H9 (cell line): ENCODE data around the gene DKK3. TPM values are rescaled to one million over a fixed set of nuclear protein-coding genes. Genes with fewer than 3 reads are reported as not detected.

ENCODE experiments used
- DNase-seq: peaks from one replicate; pipeline ENCODE4 v3.0.0-alpha.2; 2017
- H2AFZ ChIP-seq: one replicate; pipeline ENCODE4 v1.6.1; 2013; ENCODE audit warnings: mild to moderate bottlenecking, low read length, control low read depth, moderate library complexity
- H2AK5ac ChIP-seq: 2 replicates; pipeline ENCODE4 v1.6.1; 2013; ENCODE audit warnings: low read length, control low read depth, mixed read lengths; ENCODE audit not compliant: insufficient read length
- H2BK120ac ChIP-seq: one replicate; pipeline ENCODE4 v1.6.1; 2013; ENCODE audit warnings: low read depth, mild to moderate bottlenecking, low read length, control low read depth, inconsistent platforms; ENCODE audit not compliant: poor library complexity, severe bottlenecking
- H2BK12ac ChIP-seq: 2 replicates; pipeline ENCODE4 v1.6.1; 2013; ENCODE audit warnings: low read length, control low read depth, mixed read lengths, low read depth; ENCODE audit not compliant: insufficient read length
- H2BK15ac ChIP-seq: 2 replicates; pipeline ENCODE4 v1.6.1; 2013; ENCODE audit warnings: low read depth, low read length, control low read depth
- H2BK20ac ChIP-seq: one replicate; pipeline ENCODE4 v1.6.1; 2013; ENCODE audit warnings: low read depth, mild to moderate bottlenecking, low read length, control low read depth, inconsistent platforms; ENCODE audit not compliant: poor library complexity, severe bottlenecking
- H2BK5ac ChIP-seq: 2 replicates; pipeline ENCODE4 v1.6.1; 2013; ENCODE audit warnings: low read length, control low read depth, mixed read lengths; ENCODE audit not compliant: insufficient read length
- H3K14ac ChIP-seq: 2 replicates; pipeline ENCODE4 v1.6.1; 2013; ENCODE audit warnings: low read length, control low read depth; ENCODE audit not compliant: insufficient read depth
- H3K18ac ChIP-seq: 2 replicates; pipeline ENCODE4 v1.6.1; 2013; ENCODE audit warnings: low read depth, mild to moderate bottlenecking, mixed read lengths, low read length, control low read depth; ENCODE audit not compliant: insufficient read length
- H3K23ac ChIP-seq: 2 replicates; pipeline ENCODE4 v1.6.1; 2013; ENCODE audit warnings: low read length, control low read depth, mixed read lengths, low read depth; ENCODE audit not compliant: insufficient read length
- H3K23me2 ChIP-seq: 2 replicates; pipeline ENCODE4 v1.6.1; 2013; ENCODE audit warnings: low read depth, mild to moderate bottlenecking, mixed read lengths, low read length, control low read depth; ENCODE audit not compliant: insufficient read length, poor library complexity, severe bottlenecking
- H3K27ac ChIP-seq: 2 replicates; pipeline ENCODE4 v1.5.1; 2013; ENCODE audit warnings: low read length, control low read depth, mixed read lengths, low read depth; ENCODE audit not compliant: insufficient read length
- H3K27me3 ChIP-seq: 2 replicates; pipeline ENCODE4 v1.6.1; 2013; ENCODE audit warnings: low read length, control low read depth, inconsistent platforms; ENCODE audit not compliant: insufficient read depth
- H3K4ac ChIP-seq: 2 replicates; pipeline ENCODE4 v1.6.1; 2013; ENCODE audit warnings: low read depth, mild to moderate bottlenecking, control low read depth, inconsistent platforms, low read length, moderate library complexity
- H3K4me1 ChIP-seq: 2 replicates; pipeline ENCODE4 v1.6.1; 2013; ENCODE audit warnings: low read length, control low read depth, inconsistent platforms; ENCODE audit not compliant: insufficient read depth
- H3K4me2 ChIP-seq: 2 replicates; pipeline ENCODE4 v1.6.1; 2013; ENCODE audit warnings: low read length, control low read depth, mixed read lengths; ENCODE audit not compliant: insufficient read length, insufficient read depth
- H3K56ac ChIP-seq: 2 replicates; pipeline ENCODE4 v1.6.1; 2013; ENCODE audit warnings: low read depth, mild to moderate bottlenecking, mixed read lengths, low read length, control low read depth; ENCODE audit not compliant: insufficient read length
- H3K79me1 ChIP-seq: 2 replicates; pipeline ENCODE4 v1.6.1; 2013; ENCODE audit warnings: low read depth, mild to moderate bottlenecking, moderate library complexity, low read length, control low read depth, inconsistent platforms; ENCODE audit not compliant: insufficient read depth, poor library complexity, severe bottlenecking
- H3K79me2 ChIP-seq: 2 replicates; pipeline ENCODE4 v1.6.1; 2013; ENCODE audit warnings: low read length, control low read depth, inconsistent platforms; ENCODE audit not compliant: insufficient read depth
- H3K9ac ChIP-seq: 2 replicates; pipeline ENCODE4 v1.6.1; 2013; ENCODE audit warnings: low read length, control low read depth, mixed read lengths; ENCODE audit not compliant: insufficient read length; ENCODE audit errors: extremely low read depth
- H3K9me3 ChIP-seq: one replicate; pipeline ENCODE4 v1.6.1; 2013; ENCODE audit warnings: low read depth, low read length, inconsistent platforms; ENCODE audit not compliant: control insufficient read depth
- H3T11ph ChIP-seq: one replicate; pipeline ENCODE4 v1.6.1; 2013; ENCODE audit warnings: mild to moderate bottlenecking, low read length, control low read depth, inconsistent platforms
- H4K20me1 ChIP-seq: one replicate; pipeline ENCODE4 v1.6.1; 2013; ENCODE audit not compliant: control insufficient read depth, insufficient read length, insufficient read depth
- H4K5ac ChIP-seq: 2 replicates; pipeline ENCODE4 v1.6.1; 2013; ENCODE audit warnings: low read depth, mild to moderate bottlenecking, mixed read lengths, low read length, control low read depth; ENCODE audit not compliant: insufficient read length
- H4K8ac ChIP-seq: replicated peaks from 2 replicates; pipeline ENCODE4 v1.6.1; 2013; ENCODE audit warnings: low read length, control low read depth, mixed read lengths, low read depth; ENCODE audit not compliant: insufficient read length
- H4K91ac ChIP-seq: 2 replicates; pipeline ENCODE4 v1.6.1; 2013; ENCODE audit warnings: low read depth, mild to moderate bottlenecking, moderate library complexity, mixed read lengths, low read length, control low read depth; ENCODE audit not compliant: insufficient read length
- H3K27ac Mint-ChIP-seq, 3 experiments: 2 replicates in 2 of 3; 3 replicates in 1 of 3; pipeline ENCODE4 v1.8.0; 2020 to 2021; ENCODE audit warnings: mixed read lengths in 3 of 3, mild to moderate bottlenecking in 1 of 3, moderate library complexity in 1 of 3
- H3K27me3 Mint-ChIP-seq: 2 replicates; pipeline ENCODE4 v1.8.0; 2021; ENCODE audit warnings: low read depth, mild to moderate bottlenecking, moderate library complexity, mixed read lengths
- H3K36me3 Mint-ChIP-seq, 3 experiments: 2 replicates in 2 of 3; 3 replicates in 1 of 3; pipeline ENCODE4 v1.8.0; 2020 to 2021; ENCODE audit warnings: low read depth in 3 of 3, mixed read lengths in 3 of 3; ENCODE audit not compliant: insufficient read depth in 1 of 3
- H3K4me1 Mint-ChIP-seq, 2 experiments: 2 replicates each; pipeline ENCODE4 v1.8.0; 2020; ENCODE audit warnings: mixed read lengths in 2 of 2
- H3K4me3 Mint-ChIP-seq, 2 experiments: 2 replicates in 1 of 2; 3 replicates in 1 of 2; pipeline ENCODE4 v1.8.0; 2020 to 2021; ENCODE audit warnings: mild to moderate bottlenecking in 2 of 2, mixed read lengths in 2 of 2, moderate library complexity in 1 of 2
- H3K9me3 Mint-ChIP-seq, 2 experiments: 2 replicates in 1 of 2; 3 replicates in 1 of 2; pipeline ENCODE4 v1.8.0; 2020; ENCODE audit warnings: mild to moderate bottlenecking in 2 of 2, mixed read lengths in 2 of 2, moderate library complexity in 1 of 2
- WGBS: extraction: QIAGEN DNeasy Blood & Tissue Kit; methylation state at CpG from one replicate; pipeline ENCODE4 v1.1.7; 2013; ENCODE audit warnings: missing lambda C conversion rate, low lambda C conversion rate, mixed read lengths; ENCODE audit not compliant: insufficient read length; ENCODE audit errors: extremely low coverage; 5-methylcytosine and 5-hydroxymethylcytosine counted together
- total RNA-seq: library from RNA; stranded (reverse); gene quantifications from 2 replicates; pipeline ENCODE4 v1.2.1, GENCODE V29; 2021
- TF ChIP-seq, protein P1 (sequence below): fragments of 200-600 bp; sonication (generic); conservative IDR thresholded peaks from 3 replicates; pipeline ENCODE4 v1.8.0; 2021; ENCODE audit warnings: antibody characterized with exemption, mild to moderate bottlenecking

The DKK3 gene
- total RNA-seq, 1 experiment from 2014 or later, result 17.1 TPM

DNA sequence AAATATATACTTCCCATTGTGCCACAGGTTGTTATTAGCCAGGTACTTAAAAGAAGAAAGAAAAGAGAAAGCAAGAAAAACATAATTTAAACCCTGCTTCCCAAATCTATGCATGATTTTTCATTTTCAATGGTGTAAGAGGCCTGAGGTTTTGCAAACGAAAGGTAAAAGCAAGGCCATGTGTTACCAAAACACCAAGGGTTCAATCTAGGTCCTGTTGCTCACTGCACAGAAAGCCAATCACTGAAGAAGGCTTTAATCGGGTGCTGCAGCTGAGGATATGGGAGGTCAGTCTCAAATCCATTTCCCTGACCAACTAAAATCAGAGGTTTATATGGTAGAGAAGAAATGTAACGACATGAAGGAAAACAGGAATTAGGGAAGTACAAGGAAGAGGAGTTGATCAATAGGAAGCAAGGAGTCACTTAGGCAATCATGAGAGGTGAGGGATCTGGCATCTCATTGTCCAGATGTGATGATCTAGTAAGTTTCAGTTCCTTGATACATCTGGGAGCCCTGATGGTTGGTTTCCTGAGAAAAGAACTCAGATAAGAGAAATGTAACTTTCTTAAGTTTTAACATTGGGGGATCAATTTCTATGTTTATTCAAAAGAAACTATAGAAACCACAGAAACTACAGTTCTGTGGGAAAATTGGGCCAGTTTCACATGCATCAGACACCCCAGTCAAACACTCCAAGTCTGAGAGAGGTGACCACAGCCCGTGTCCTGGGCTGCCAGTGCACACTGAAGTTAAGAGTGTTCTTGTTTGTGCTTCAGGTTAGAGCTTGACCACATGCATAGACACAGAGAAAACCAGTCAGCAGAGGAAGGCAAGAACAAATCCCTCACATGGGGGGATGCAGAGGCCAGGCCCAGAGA lies 18.1 kb upstream of the DKK3 start:
- Histone ChIP-seq H2BK120ac (no peak overlapping the region), H2BK12ac (no peak overlapping the region), H2AK5ac (no peak overlapping the region), H3K27me3 (no peaks in the 10 kb centered on the region), H3K79me1 (no peaks in the 10 kb centered on the region), H3K23me2 (no peaks in the 10 kb centered on the region), H2BK20ac (no peak overlapping the region), H3K4me1 (no peaks in the 10 kb centered on the region; the same call in 1 of the 2 replicates), H3K56ac (no peak overlapping the region), H3K4ac (no peak overlapping the region), H3T11ph (no peak overlapping the region), H3K9ac (no peak overlapping the region), H3K23ac (no peak overlapping the region), H3K18ac (no peak overlapping the region), H3K79me2 (no peaks in the 10 kb centered on the region), H3K27ac (no peak overlapping the region), H2AFZ (no peak overlapping the region), H3K4me2 (no peak overlapping the region), H4K5ac (no peak overlapping the region), H3K9me3 (peaks cover 10% of the 10 kb centered on the region), H4K8ac (no peak overlapping the region), H3K14ac (no peak overlapping the region), H2BK5ac (no peak overlapping the region), H2BK15ac (no peak overlapping the region), H4K91ac (no peak overlapping the region), H4K20me1 (no peaks in the 10 kb centered on the region)
- H3K4me1 Mint-ChIP-seq, result peaks cover 4% of the 10 kb centered on the region in 2 experiments; a peak in 2 of 4 replicates
- WGBS, result no CpG with 5 or more reads among the region's 4 CpGs
- H3K27me3 Mint-ChIP-seq, result peaks cover 7% of the 10 kb centered on the region
- no peak overlapping the region for H3K4me3 Mint-ChIP-seq
- no peak for DNase-seq
- H3K27ac Mint-ChIP-seq, result no peak overlapping the region
- TF ChIP-seq, protein P1, sequence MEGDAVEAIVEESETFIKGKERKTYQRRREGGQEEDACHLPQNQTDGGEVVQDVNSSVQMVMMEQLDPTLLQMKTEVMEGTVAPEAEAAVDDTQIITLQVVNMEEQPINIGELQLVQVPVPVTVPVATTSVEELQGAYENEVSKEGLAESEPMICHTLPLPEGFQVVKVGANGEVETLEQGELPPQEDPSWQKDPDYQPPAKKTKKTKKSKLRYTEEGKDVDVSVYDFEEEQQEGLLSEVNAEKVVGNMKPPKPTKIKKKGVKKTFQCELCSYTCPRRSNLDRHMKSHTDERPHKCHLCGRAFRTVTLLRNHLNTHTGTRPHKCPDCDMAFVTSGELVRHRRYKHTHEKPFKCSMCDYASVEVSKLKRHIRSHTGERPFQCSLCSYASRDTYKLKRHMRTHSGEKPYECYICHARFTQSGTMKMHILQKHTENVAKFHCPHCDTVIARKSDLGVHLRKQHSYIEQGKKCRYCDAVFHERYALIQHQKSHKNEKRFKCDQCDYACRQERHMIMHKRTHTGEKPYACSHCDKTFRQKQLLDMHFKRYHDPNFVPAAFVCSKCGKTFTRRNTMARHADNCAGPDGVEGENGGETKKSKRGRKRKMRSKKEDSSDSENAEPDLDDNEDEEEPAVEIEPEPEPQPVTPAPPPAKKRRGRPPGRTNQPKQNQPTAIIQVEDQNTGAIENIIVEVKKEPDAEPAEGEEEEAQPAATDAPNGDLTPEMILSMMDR, result no peak
- peaks cover 17 to 19% of the 10 kb centered on the region in 2 experiments; a peak in 4 of 5 replicates for H3K9me3 Mint-ChIP-seq
- peaks cover 4 to 18% (median 9%) of the 10 kb centered on the region in 3 experiments for H3K36me3 Mint-ChIP-seq
